Hematopoietic multipotent progenitor cell treated with erythropoietin and hydrocortisone succinate and interleukin-3 and kit ligand, for 15 days (in vitro differentiated cells): Measurements from ENCODE around the gene NHERF1.

Experiments used
- DNase-seq: peaks from one replicate; pipeline ENCODE4 v3.0.0-alpha.2; 2015; ENCODE audit warnings: low spot score

The NHERF1 gene

GRCh38 chr17:74748529-74749278 is at the start of gene NHERF1:
TSS of gene NHERF1 (plus strand) at chr17:74748628. CDS start at chr17:74748847, 219 bp downstream.
- peak; percentile 94 for DNase-seq

GRCh38 chr17:74699236-74699635 is 49.2 kb upstream of the NHERF1 start:
- DNase-seq = no peak

GRCh38 chr17:74702116-74702871 is 46.1 kb upstream of the NHERF1 start:
- DNase-seq = no peak

- DNase-seq = no peak
Observed at GRCh38 chr17:74703311-74703710, 45.1 kb upstream of the NHERF1 start.

GRCh38 chr17:74704544-74704943 is 43.9 kb upstream of the NHERF1 start:
- DNase-seq = no peak

GRCh38 chr17:74711058-74711824 is 37.2 kb upstream of the NHERF1 start:
- DNase-seq = no peak

- no peak for DNase-seq
Observed at GRCh38 chr17:74712301-74712700, 36.1 kb upstream of the NHERF1 start.

- DNase-seq = no peak
Observed at GRCh38 chr17:74712756-74713155, 35.7 kb upstream of the NHERF1 start, which contains the start of gene CD300LF. TSS of gene CD300LF (minus strand) at chr17:74712923. CDS start at chr17:74712866, 57 bp downstream.

- DNase-seq = no peak
Observed at GRCh38 chr17:74713171-74713755, 35.2 kb upstream of the NHERF1 start.

- no peak for DNase-seq
Observed at GRCh38 chr17:74715144-74715543, 33.3 kb upstream of the NHERF1 start.

- DNase-seq = no peak
Observed at GRCh38 chr17:74720506-74720905, 27.9 kb upstream of the NHERF1 start.

- DNase-seq = no peak
Observed at GRCh38 chr17:74722782-74723181, 25.6 kb upstream of the NHERF1 start.

GRCh38 chr17:74723891-74724290 is 24.5 kb upstream of the NHERF1 start:
- DNase-seq = no peak

GRCh38 chr17:74725111-74725510 is 23.3 kb upstream of the NHERF1 start:
- no peak for DNase-seq

- DNase-seq = no peak
Observed at GRCh38 chr17:74728033-74728701, 20.3 kb upstream of the NHERF1 start.

GRCh38 chr17:74728702-74729075 is 19.7 kb upstream of the NHERF1 start:
- no peak for DNase-seq

- no peak for DNase-seq
Observed at GRCh38 chr17:74729368-74729767, 19.1 kb upstream of the NHERF1 start.

GRCh38 chr17:74729866-74730265 is 18.6 kb upstream of the NHERF1 start:
- no peak for DNase-seq

GRCh38 chr17:74730491-74731346 is 17.7 kb upstream of the NHERF1 start:
- no peak for DNase-seq

- no peak for DNase-seq
Observed at GRCh38 chr17:74731347-74731605, 17.2 kb upstream of the NHERF1 start.
